Subcutaneous abdominal adipose tissue (tissue), 5 donors: ENCODE results near the gene ARHGEF10L.

Experiments
- H3K27ac ChIP-seq: one replicate; pipeline ENCODE4 v1.7.0; 2013; ENCODE audit warnings: low read depth, mild to moderate bottlenecking, inconsistent platforms, low read length, moderate library complexity
- H3K27me3 ChIP-seq, 5 donors: one replicate each; pipeline ENCODE4 v1.7.0; 2013; ENCODE audit warnings: low read length in 5 of 5, inconsistent platforms in 1 of 5; ENCODE audit not compliant: control insufficient read depth in 5 of 5, insufficient read depth in 4 of 5
- H3K36me3 ChIP-seq, 5 donors: one replicate each; pipeline ENCODE4 v1.7.0; 2013; ENCODE audit warnings: low read length in 5 of 5; ENCODE audit not compliant: control insufficient read depth in 5 of 5, insufficient read depth in 5 of 5
- H3K4me1 ChIP-seq, 5 donors: one replicate each; pipeline ENCODE4 v1.7.0; 2013; ENCODE audit warnings: low read length in 5 of 5, mild to moderate bottlenecking in 3 of 5, moderate library complexity in 1 of 5; ENCODE audit not compliant: control insufficient read depth in 5 of 5, insufficient read depth in 5 of 5
- H3K4me3 ChIP-seq, 5 donors: one replicate each; pipeline ENCODE4 v1.7.0; 2013; ENCODE audit warnings: low read length in 5 of 5, low read depth in 1 of 5
- H3K9ac ChIP-seq, 5 donors: one replicate each; pipeline ENCODE4 v1.7.0; 2013; ENCODE audit warnings: low read length in 5 of 5, mild to moderate bottlenecking in 4 of 5, moderate library complexity in 3 of 5
- H3K9me3 ChIP-seq, 5 donors: one replicate each; pipeline ENCODE4 v1.7.0; 2013; ENCODE audit warnings: low read length in 5 of 5; ENCODE audit not compliant: control insufficient read depth in 5 of 5
- donor health status: healthy.
- donor health status: healthy.
- donor health status: healthy.
- donor health status: healthy.
- donor health status: healthy.

ARHGEF10L gene

DNA sequence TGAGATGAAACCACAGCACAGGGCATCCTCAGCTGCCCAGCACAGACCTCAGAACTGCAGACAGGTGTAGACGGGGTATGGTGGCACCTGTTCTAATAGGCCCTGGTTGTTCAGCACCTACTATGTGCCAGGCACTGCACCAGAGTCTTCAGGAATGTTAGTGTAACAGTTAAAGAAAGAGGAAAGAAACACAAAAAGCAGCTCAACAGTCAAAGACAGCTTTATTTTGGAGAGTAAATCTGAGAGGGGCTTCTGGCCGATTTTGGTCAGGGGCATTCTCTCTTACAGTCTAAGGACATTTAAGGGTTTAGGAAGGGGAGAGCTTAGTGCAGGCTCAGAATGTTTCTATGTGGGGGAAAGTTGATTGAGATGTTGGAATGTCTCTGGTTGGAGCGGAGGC is 170.5 kb downstream of the ARHGEF10L start:
- no peak overlapping the region for H3K27ac ChIP-seq
- peaks cover 0 to 4% (median 0%) of the 10 kb centered on the region in 5 donors for H3K9me3 ChIP-seq
- H3K27me3 ChIP-seq = peaks cover 0 to 10% (median 5%) of the 10 kb centered on the region in 5 donors
- no peaks in the 10 kb centered on the region for H3K36me3 ChIP-seq
- no peak overlapping the region for H3K4me3 ChIP-seq
- no peaks in the 10 kb centered on the region for H3K4me1 ChIP-seq
- H3K9ac ChIP-seq = no peak overlapping the region

DNA sequence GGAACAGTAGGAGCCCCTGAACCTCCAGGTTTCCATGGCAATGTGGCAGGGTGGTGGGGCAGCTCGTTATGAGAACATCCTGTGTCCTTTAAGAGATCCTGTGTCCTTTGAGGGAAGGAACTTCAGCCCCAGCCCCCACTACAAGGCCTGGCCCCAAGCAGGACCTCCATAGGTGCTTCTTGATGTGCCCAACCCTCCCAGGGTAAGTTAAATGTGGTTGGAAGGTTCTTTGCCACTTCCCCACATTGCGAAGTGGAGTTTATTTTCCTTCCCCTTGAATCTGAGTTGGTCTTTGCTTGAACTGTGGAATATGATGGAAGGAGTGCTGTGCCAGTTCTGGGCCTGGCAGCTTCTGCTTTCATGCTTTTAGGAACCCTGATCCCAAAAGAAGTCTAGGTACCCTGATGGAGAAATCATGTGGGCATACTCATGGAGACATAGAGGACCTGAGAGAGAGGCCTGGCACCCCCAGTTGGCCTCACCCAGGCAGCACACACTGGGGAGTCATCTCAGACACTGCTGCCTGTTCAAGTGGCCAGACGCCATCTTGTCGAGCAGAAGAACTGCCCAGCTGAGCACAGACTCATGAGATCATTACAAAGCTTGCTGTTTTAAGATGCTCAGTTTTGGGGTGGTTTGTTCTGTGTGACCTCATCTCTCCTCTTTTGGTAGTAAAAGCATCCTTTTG is 171.5 kb downstream of the ARHGEF10L start:
- H3K4me1 ChIP-seq = no peaks in the 10 kb centered on the region
- no peaks in the 10 kb centered on the region for H3K36me3 ChIP-seq
- H3K9me3 ChIP-seq = peaks cover 0 to 4% (median 0%) of the 10 kb centered on the region in 5 donors
- no peak overlapping the region for H3K9ac ChIP-seq
- no peak overlapping the region for H3K4me3 ChIP-seq
- no peak overlapping the region for H3K27ac ChIP-seq
- H3K27me3 ChIP-seq = peaks cover 0 to 11% (median 9%) of the 10 kb centered on the region in 5 donors

DNA sequence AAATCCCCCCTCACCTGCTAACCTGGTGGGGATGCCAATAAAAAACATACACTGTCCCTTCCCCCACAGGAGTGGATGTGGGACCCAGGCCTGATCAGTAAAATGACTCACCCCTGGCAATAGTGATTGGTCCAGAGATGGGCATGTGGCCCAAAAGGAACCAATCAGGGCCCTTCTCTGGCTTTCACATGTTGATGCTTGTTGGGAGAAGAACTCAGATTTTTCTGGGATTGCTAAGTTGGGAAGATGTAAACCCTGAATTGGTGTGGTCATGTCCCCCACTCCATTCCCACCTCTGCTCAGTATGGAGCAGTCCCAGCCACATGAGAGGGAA is 172.0 kb downstream of the ARHGEF10L start:
- Histone ChIP-seq H3K4me3 (no peak overlapping the region), H3K4me1 (no peaks in the 10 kb centered on the region), H3K9me3 (peaks cover 0 to 4% (median 0%) of the 10 kb centered on the region in 5 donors), H3K27me3 (peaks cover 0 to 10% (median 7%) of the 10 kb centered on the region in 5 donors), H3K36me3 (no peaks in the 10 kb centered on the region), H3K9ac (no peak overlapping the region), H3K27ac (no peak overlapping the region)

DNA sequence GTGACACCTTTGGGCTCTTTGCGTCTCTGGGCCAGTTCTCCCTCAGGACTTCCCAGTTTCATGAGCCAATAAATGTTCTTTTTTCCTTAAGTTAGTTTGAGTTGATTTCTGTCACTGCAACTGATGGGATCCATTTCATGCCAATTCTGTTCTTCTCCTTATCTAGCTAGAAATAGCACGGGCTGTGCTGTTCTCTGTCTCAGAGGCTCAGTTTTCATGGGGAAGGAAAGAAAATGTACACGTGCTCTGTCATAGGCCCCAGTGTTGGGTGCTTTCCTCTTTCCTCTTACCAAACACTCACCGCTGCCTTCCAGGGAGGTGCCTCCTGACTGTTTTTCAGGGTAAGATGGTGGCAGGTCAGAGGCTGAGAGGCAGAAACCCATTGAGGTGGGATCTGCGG is 172.4 kb downstream of the ARHGEF10L start:
- H3K4me3 ChIP-seq = no peak overlapping the region
- no peaks in the 10 kb centered on the region for H3K36me3 ChIP-seq
- no peak overlapping the region for H3K27ac ChIP-seq
- no peaks in the 10 kb centered on the region for H3K4me1 ChIP-seq
- peaks cover 0 to 9% (median 5%) of the 10 kb centered on the region in 5 donors for H3K27me3 ChIP-seq
- no peak overlapping the region for H3K9ac ChIP-seq
- H3K9me3 ChIP-seq = peaks cover 0 to 4% (median 0%) of the 10 kb centered on the region in 5 donors

DNA sequence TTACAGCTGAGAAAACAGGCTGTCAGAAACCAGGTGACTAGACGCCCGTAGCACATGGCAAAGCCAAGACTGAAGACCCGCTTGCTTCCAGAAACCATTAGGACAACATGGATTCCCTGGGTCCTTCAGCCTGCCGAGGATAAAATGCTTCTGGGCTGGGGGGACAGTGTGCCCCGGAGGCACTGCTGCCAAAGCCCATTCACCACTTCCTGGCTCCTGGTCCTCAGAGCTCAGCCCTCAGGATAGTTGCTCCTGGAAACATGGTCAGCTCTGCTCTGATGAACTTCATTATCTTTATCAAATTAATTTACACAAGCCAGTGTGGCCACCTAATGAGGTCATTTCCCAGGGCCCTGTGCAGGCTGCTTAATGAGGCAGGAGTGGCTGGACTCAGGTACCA is 174.5 kb downstream of the ARHGEF10L start:
- H3K9ac ChIP-seq = no peak overlapping the region
- H3K4me1 ChIP-seq = no peaks in the 10 kb centered on the region
- H3K9me3 ChIP-seq = peaks cover 0 to 4% (median 0%) of the 10 kb centered on the region in 5 donors
- no peaks in the 10 kb centered on the region for H3K36me3 ChIP-seq
- peaks cover 0 to 24% (median 3%) of the 10 kb centered on the region in 5 donors for H3K27me3 ChIP-seq
- no peak overlapping the region for H3K4me3 ChIP-seq
- no peak overlapping the region for H3K27ac ChIP-seq

DNA sequence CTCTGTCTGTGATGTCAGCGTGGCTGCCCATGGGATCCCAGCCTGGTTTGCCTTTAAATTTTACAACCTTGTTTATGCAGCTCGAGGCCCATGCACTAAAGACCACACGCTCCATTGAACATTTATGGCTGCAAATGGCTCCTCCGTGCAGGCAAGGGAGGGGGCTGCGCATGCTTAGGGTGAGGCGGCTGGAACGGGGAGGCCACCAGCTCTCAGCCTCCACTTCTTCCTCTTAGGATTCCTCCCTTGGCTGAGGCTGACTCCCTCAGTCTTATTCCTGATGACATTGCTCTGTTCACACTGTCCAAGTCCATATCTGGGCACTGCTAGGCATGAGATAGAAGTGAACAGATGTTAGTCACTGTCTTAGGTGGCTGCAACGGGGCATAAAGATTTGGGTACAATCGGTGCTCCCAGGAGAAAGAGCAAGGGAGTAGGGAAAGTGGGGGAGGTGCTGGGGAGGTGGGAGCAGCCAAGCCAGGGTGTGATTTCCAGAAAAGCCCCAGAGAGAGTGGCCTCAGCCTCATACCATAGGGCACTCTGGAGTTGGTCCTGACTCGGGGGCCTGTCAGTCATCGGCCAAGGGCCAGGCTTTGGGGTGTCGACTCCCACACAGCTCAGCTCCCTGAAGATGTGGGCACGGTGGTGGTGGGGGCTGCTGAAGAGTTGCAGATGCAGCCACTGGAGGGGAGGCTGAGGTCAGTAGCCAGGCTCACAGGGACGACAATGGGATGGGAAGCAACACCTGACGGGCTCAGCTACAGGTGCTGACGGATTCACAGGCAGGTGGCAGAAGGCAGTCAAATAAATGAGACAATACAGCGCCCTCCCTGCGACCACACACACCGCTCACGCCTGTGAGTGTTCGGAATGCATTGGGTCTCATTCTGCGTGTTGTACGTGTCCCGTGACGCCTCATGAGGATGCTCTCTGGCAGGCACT is 178.4 kb downstream of the ARHGEF10L start:
- no peak overlapping the region for H3K27ac ChIP-seq
- no peaks in the 10 kb centered on the region for H3K4me1 ChIP-seq
- H3K36me3 ChIP-seq = no peaks in the 10 kb centered on the region
- no peak overlapping the region for H3K9ac ChIP-seq
- no peak overlapping the region for H3K4me3 ChIP-seq
- H3K9me3 ChIP-seq = no peaks in the 10 kb centered on the region
- H3K27me3 ChIP-seq = peaks cover 0 to 24% (median 3%) of the 10 kb centered on the region in 5 donors

DNA sequence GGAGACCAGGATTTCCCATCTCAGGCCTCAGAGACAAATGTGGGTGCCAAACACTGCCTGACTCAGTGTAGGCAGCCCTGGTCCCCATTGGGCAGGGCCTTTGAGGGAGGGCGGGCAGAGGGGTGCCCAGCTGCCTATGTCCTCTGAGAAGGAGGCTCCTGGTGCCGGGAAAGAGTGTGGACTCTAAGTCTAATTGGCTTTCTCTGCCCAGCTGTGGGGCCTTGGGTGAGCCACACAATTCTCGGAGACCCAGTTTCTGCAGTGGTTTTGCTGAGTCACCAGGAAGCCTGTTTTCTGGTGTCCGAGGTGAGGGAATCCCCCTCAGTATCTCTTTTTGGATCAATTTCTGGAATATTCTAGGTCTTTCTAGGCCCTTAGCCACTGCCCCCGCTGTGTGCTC is 180.4 kb downstream of the ARHGEF10L start:
- H3K27ac ChIP-seq = no peak overlapping the region
- H3K9me3 ChIP-seq = no peaks in the 10 kb centered on the region
- no peaks in the 10 kb centered on the region for H3K4me1 ChIP-seq

DNA sequence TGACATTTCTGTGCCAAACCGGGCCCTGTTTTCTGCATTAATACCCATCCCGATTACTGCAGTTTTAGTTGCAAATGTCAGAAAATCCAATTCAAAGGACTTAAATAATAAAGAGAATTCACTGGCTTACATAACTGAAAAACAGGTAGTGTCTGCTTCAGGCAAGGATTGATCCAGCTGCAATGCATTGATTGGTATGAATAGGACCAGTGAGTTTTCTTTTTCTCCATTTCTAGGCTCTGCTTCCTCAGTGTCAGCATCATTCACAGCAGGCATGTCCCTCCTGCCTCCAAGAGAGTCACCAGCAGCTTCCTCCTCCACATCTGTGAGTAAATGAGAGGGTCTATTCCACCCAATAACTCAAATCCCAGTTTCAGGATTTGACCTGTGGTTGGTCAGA is 181.9 kb downstream of the ARHGEF10L start:
- Histone ChIP-seq H3K27me3 (peaks cover 0 to 15% (median 3%) of the 10 kb centered on the region in 5 donors), H3K9me3 (no peaks in the 10 kb centered on the region)

More for the DNA sequence above, 180.4 kb downstream of the ARHGEF10L start:
- no peak overlapping the region for H3K4me3 ChIP-seq
- no peaks in the 10 kb centered on the region for H3K36me3 ChIP-seq
- H3K9ac ChIP-seq = no peak overlapping the region
- H3K27me3 ChIP-seq = peaks cover 0 to 20% (median 3%) of the 10 kb centered on the region in 5 donors

DNA sequence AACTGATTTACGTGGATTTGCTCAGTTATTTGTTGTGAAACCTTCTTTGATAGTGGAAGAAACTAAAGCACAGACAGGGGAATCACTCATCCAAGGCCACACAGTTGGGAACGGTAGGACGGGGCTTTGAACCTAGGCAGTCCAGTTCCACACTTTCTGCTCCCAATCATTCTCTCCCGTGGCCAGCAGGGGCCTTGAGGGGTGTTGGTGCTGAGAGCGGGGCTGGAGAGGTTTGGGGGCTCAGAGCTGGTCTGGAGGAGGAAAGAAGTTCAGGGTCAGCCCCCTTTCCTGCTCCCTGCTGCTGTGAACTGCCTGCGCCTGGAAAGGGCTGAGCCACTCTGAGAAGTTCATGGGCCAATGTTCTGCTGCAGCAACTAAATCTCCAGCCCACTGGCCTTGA is 184.2 kb downstream of the ARHGEF10L start:
- Histone ChIP-seq H3K9me3 (no peaks in the 10 kb centered on the region), H3K4me3 (no peak overlapping the region), H3K27ac (no peak overlapping the region), H3K27me3 (peaks cover 0 to 10% (median 0%) of the 10 kb centered on the region in 5 donors), H3K9ac (no peak overlapping the region), H3K36me3 (no peaks in the 10 kb centered on the region), H3K4me1 (no peaks in the 10 kb centered on the region)

More for the DNA sequence above, 181.9 kb downstream of the ARHGEF10L start:
- Histone ChIP-seq H3K36me3 (no peaks in the 10 kb centered on the region), H3K4me3 (no peak overlapping the region), H3K4me1 (no peaks in the 10 kb centered on the region), H3K9ac (no peak overlapping the region), H3K27ac (no peak overlapping the region)

DNA sequence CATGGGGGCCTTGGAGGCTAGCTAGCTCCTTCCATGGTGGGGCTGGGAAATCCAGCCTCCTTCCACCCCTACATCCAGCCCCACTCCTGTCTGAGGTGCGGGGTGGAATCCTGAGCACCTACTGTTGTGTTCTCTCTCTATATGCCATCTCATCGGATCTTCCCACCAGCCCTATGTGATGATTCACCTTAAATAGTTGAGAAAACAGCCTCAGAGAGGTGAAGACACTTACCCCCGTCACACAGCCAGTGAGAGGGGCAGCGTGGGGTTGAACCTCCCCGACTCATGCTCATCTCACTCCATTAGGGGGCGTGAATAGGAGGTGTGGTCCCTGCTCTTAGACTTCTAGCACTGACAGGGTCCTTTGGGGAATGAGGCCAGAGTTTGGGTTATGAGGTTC is 184.7 kb downstream of the ARHGEF10L start:
- no peak overlapping the region for H3K4me3 ChIP-seq
- no peak overlapping the region for H3K9ac ChIP-seq
- H3K27ac ChIP-seq = no peak overlapping the region
- H3K27me3 ChIP-seq = peaks cover 0 to 13% (median 3%) of the 10 kb centered on the region in 5 donors
- no peaks in the 10 kb centered on the region for H3K4me1 ChIP-seq
- H3K36me3 ChIP-seq = no peaks in the 10 kb centered on the region
- H3K9me3 ChIP-seq = no peaks in the 10 kb centered on the region
